Measurements from ENCODE around the gene SOCS7. TPM values are rescaled to one million over a fixed set of nuclear protein-coding genes. Genes with fewer than 3 reads are reported as not detected.
A peak's percentile ranks its signal among the peaks of the same experiment; 100 is the strongest.

The SOCS7 gene
- total RNA-seq, 1 experiment from 2014 or later, result 31.0 TPM

DNA sequence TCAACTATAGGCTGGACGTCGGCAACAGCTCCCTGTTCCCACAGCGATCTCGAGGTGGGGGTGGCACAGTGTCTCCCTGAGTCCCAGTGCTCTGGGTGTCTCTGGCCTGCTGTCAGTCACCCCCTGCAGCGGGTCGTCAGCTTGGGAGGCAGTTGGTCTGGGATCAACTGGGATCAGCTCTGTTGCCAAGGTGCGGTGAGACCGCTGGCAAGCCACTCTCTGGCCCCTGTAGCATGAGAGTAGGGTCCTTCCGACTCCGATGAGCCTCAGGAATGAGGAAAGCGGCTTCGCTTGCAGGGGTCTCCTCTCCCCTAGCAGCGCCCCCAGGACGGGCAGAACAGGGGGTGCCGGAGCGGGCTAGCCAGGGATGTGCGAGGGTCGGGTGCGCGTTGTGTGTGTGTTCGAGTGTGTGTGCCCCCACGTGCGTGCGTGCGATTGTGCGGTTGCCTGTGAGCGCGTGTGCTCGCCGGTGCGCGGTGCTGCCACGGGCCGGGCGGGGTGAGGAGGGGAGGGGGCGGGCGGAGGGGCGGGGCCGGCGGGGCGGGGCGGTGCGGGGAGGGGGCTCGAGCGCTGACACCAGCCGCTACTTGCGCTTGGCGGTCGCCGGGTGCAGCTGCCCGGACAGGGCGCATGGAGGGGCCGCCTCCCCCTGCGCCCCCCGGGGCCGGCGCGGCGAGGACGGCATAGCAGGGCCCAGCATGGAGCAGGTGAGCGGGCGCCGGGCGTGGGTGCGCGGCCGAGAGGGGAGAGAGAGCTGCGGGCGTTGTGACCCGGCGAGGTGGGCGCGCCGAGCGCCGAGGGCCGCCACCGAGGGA, 67.3 kb downstream of the SOCS7 start:
- BruUV-seq (replicated peaks), result no TSS peak
- Histone ChIP-seq H3K27ac (ENCODE audit: low read length) (no peak overlapping the region), H3K4me1 (ENCODE audit: control insufficient read depth, insufficient read depth, low read length) (peaks cover 4% of the 10 kb centered on the region), H3K9me3 (ENCODE audit: control insufficient read depth, insufficient read depth, low read depth, low read length) (no peaks in the 10 kb centered on the region), H3K36me3 (ENCODE audit: control insufficient read depth, insufficient read depth, low read length) (no peaks in the 10 kb centered on the region), H3K27me3 (ENCODE audit: control insufficient read depth, insufficient read depth, low read length) (no peaks in the 10 kb centered on the region), H3K4me3 (ENCODE audit: low read depth in 2 of 2, low read length in 2 of 2) (peak overlapping the region; percentile 21 to 44)
- intact Hi-C loops (cut with micrococcal nuclease; ENCODE audit: unreplicated experiment), result no loop called here
- ATAC-seq (no peak), DNase-seq (ENCODE audit: low read depth, low spot score) (no peak)
- CTCF ChIA-PET, result interaction anchor here (0.6 kb wide), 1 partner anchor 33 kb away, joined by 3 read pairs; no protein-coding TSS in a partner anchor
- in situ Hi-C loops (cut with HindIII; ENCODE audit: low pct_unique_long_range_greater_than_20kb, low sequenced_read_pairs), result no loop called here
- POLR2A ChIA-PET, result no interaction called here
- TF ChIP-seq, protein P1, sequence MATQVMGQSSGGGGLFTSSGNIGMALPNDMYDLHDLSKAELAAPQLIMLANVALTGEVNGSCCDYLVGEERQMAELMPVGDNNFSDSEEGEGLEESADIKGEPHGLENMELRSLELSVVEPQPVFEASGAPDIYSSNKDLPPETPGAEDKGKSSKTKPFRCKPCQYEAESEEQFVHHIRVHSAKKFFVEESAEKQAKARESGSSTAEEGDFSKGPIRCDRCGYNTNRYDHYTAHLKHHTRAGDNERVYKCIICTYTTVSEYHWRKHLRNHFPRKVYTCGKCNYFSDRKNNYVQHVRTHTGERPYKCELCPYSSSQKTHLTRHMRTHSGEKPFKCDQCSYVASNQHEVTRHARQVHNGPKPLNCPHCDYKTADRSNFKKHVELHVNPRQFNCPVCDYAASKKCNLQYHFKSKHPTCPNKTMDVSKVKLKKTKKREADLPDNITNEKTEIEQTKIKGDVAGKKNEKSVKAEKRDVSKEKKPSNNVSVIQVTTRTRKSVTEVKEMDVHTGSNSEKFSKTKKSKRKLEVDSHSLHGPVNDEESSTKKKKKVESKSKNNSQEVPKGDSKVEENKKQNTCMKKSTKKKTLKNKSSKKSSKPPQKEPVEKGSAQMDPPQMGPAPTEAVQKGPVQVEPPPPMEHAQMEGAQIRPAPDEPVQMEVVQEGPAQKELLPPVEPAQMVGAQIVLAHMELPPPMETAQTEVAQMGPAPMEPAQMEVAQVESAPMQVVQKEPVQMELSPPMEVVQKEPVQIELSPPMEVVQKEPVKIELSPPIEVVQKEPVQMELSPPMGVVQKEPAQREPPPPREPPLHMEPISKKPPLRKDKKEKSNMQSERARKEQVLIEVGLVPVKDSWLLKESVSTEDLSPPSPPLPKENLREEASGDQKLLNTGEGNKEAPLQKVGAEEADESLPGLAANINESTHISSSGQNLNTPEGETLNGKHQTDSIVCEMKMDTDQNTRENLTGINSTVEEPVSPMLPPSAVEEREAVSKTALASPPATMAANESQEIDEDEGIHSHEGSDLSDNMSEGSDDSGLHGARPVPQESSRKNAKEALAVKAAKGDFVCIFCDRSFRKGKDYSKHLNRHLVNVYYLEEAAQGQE (IDR thresholded peaks at IDR 0.05; ENCODE audit: insufficient read depth in 1 of 2, low read depth in 2 of 2, low read length in 1 of 2), result no peak
- TF ChIP-seq TCF7L2 (IDR thresholded peaks at IDR 0.05; ENCODE audit: low read depth, low read length) (no peak), SIN3A (IDR thresholded peaks at IDR 0.05; ENCODE audit: borderline replicate concordance, insufficient read depth, low read depth, low read length) (no peak), POLR2AphosphoS5 (IDR thresholded peaks at IDR 0.05; ENCODE audit: low read depth, low read length) (no peak)
- TF ChIP-seq, protein P2, sequence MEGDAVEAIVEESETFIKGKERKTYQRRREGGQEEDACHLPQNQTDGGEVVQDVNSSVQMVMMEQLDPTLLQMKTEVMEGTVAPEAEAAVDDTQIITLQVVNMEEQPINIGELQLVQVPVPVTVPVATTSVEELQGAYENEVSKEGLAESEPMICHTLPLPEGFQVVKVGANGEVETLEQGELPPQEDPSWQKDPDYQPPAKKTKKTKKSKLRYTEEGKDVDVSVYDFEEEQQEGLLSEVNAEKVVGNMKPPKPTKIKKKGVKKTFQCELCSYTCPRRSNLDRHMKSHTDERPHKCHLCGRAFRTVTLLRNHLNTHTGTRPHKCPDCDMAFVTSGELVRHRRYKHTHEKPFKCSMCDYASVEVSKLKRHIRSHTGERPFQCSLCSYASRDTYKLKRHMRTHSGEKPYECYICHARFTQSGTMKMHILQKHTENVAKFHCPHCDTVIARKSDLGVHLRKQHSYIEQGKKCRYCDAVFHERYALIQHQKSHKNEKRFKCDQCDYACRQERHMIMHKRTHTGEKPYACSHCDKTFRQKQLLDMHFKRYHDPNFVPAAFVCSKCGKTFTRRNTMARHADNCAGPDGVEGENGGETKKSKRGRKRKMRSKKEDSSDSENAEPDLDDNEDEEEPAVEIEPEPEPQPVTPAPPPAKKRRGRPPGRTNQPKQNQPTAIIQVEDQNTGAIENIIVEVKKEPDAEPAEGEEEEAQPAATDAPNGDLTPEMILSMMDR (IDR thresholded peaks at IDR 0.05), result no peak

DNA sequence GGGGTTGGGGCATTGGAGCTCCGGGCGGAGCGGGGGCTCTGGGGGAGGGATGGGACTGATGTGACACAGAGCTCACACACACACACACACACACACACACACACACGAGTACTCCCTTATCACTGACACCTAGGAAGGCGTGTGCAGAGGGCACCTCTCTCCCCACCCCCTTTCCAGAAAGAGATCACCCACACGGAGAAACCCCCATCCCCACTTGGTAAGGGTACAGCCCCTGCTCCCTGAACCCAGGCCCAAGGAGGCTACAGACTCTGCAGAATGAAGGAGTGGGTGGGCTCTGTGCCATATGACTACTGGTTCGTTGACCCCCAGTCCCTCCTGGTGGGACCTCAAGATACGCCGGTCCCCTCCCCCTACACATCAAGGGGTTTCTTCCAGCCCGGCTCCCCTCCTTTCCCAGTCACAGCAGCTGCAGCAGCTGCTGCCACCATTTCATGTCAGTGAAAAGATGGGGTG, 67.9 kb downstream of the SOCS7 start:
- ChIA-PET POLR2A (no interaction called here), CTCF (interaction anchor here (0.6 kb wide), 1 partner anchor 33 kb away, joined by 3 read pairs; no protein-coding TSS in a partner anchor)
- no peaks in the 10 kb centered on the region for H3K9me3 ChIP-seq (ENCODE audit: control insufficient read depth, insufficient read depth, low read depth, low read length)
- no peak for ATAC-seq
- no peaks in the 10 kb centered on the region for H3K27me3 ChIP-seq (ENCODE audit: control insufficient read depth, insufficient read depth, low read length)
- TF ChIP-seq, protein P2 (IDR thresholded peaks at IDR 0.05), result no peak
- no peak for TF ChIP-seq SIN3A (IDR thresholded peaks at IDR 0.05; ENCODE audit: borderline replicate concordance, insufficient read depth, low read depth, low read length)
- TF ChIP-seq TCF7L2 (IDR thresholded peaks at IDR 0.05; ENCODE audit: low read depth, low read length), result no peak
- TF ChIP-seq, protein P1 (IDR thresholded peaks at IDR 0.05; ENCODE audit: insufficient read depth in 1 of 2, low read depth in 2 of 2, low read length in 1 of 2), result no peak
- no peak for TF ChIP-seq POLR2AphosphoS5 (IDR thresholded peaks at IDR 0.05; ENCODE audit: low read depth, low read length)
- peaks cover 4% of the 10 kb centered on the region for H3K4me1 ChIP-seq (ENCODE audit: control insufficient read depth, insufficient read depth, low read length)
- intact Hi-C loops (cut with micrococcal nuclease; ENCODE audit: unreplicated experiment), result no loop called here
- in situ Hi-C loops (cut with HindIII; ENCODE audit: low pct_unique_long_range_greater_than_20kb, low sequenced_read_pairs), result no loop called here
- H3K27ac ChIP-seq (ENCODE audit: low read length), result no peak overlapping the region
- H3K4me3 ChIP-seq (ENCODE audit: low read depth in 2 of 2, low read length in 2 of 2), result peak overlapping the region in 1 of 2 experiments; percentile 21; a peak in 1 of 4 replicates
- DNase-seq (ENCODE audit: low read depth, low spot score), result no peak
- no peaks in the 10 kb centered on the region for H3K36me3 ChIP-seq (ENCODE audit: control insufficient read depth, insufficient read depth, low read length)
- BruUV-seq (replicated peaks), result no TSS peak

Data from Panc1 (cell line).